ENCODE measurements around the gene SYT1.

Gene SYT1

DNA sequence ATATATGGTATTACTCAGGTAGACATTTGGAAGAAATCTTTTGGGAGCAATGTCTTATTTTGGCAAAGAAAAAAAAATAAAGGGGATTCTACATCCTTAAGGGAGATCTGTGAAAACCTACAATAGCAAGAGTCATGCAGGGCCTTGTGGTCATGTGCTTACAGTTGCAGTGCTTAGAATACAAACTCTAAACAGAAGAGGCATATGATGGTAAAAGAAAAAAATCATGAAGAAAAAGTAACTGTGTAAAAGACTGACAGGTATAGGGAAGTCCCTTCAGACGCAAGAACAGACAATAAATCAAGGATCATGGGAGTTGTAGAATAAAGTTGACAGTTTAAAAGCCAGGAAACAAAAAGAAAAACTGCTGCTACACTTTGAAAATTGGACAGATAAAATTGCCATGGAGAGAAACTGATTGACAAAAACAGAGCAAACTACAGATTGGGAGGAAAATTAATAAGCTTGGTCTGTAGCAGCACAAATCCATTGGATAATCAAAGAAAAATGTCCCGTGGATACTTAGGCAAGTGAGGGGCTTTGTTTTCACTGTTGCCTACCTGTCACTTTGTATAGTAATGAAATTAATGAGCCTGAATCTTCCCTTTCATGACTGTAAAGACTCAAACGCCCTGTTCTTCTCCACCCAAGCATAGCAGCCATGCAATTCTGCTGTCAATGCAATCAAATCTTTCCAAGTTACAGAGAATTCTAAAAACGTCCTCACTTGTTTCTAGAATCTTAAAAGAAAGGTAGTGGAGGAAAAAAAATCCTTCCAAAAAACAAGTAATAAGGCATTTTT is 402.0 kb downstream of the SYT1 start:
- H3K27ac ChIP-seq (ENCODE audit: poor library complexity, severe bottlenecking), result no peak overlapping the region
- no peaks in the 10 kb centered on the region for H3K4me1 ChIP-seq (ENCODE audit: insufficient read depth, poor library complexity, severe bottlenecking)
- TF ChIP-seq CTCF (IDR thresholded peaks at IDR 0.05; ENCODE audit: poor library complexity, severe bottlenecking), result no peak
- H3K27me3 ChIP-seq (ENCODE audit: insufficient read depth, poor library complexity, severe bottlenecking), result no peaks in the 10 kb centered on the region
- no peaks in the 10 kb centered on the region for H3K36me3 ChIP-seq (ENCODE audit: low read depth)
- ATAC-seq (ENCODE audit: low read depth), result no peak
- no peak overlapping the region for H3K4me3 ChIP-seq (ENCODE audit: severe bottlenecking)
- H3K9me3 ChIP-seq (ENCODE audit: severe bottlenecking), result no peaks in the 10 kb centered on the region
- no peak for DNase-seq (ENCODE audit: low spot score)

- no peaks in the 10 kb centered on the region for H3K4me1 ChIP-seq (ENCODE audit: insufficient read depth, poor library complexity, severe bottlenecking)
- DNase-seq (ENCODE audit: low spot score) (no peak), ATAC-seq (ENCODE audit: low read depth) (no peak)
- H3K4me3 ChIP-seq (ENCODE audit: severe bottlenecking), result no peak overlapping the region
- no peaks in the 10 kb centered on the region for H3K9me3 ChIP-seq (ENCODE audit: severe bottlenecking)
- H3K36me3 ChIP-seq (ENCODE audit: low read depth), result no peaks in the 10 kb centered on the region
- no peak overlapping the region for H3K27ac ChIP-seq (ENCODE audit: poor library complexity, severe bottlenecking)
- no peak for TF ChIP-seq CTCF (IDR thresholded peaks at IDR 0.05; ENCODE audit: poor library complexity, severe bottlenecking)
- H3K27me3 ChIP-seq (ENCODE audit: insufficient read depth, poor library complexity, severe bottlenecking), result no peaks in the 10 kb centered on the region
Observed at GRCh38 chr12:79267580-79267979, 403.0 kb downstream of the SYT1 start.

- Histone ChIP-seq H3K27ac (ENCODE audit: poor library complexity, severe bottlenecking) (no peak overlapping the region), H3K9me3 (ENCODE audit: severe bottlenecking) (no peaks in the 10 kb centered on the region), H3K36me3 (ENCODE audit: low read depth) (no peaks in the 10 kb centered on the region), H3K4me3 (ENCODE audit: severe bottlenecking) (no peak overlapping the region), H3K4me1 (ENCODE audit: insufficient read depth, poor library complexity, severe bottlenecking) (no peaks in the 10 kb centered on the region), H3K27me3 (ENCODE audit: insufficient read depth, poor library complexity, severe bottlenecking) (no peaks in the 10 kb centered on the region)
- no peak for DNase-seq (ENCODE audit: low spot score)
- no peak for TF ChIP-seq CTCF (IDR thresholded peaks at IDR 0.05; ENCODE audit: poor library complexity, severe bottlenecking)
- no peak for ATAC-seq (ENCODE audit: low read depth)
Observed at GRCh38 chr12:79274501-79275064, 410.0 kb downstream of the SYT1 start.

DNA sequence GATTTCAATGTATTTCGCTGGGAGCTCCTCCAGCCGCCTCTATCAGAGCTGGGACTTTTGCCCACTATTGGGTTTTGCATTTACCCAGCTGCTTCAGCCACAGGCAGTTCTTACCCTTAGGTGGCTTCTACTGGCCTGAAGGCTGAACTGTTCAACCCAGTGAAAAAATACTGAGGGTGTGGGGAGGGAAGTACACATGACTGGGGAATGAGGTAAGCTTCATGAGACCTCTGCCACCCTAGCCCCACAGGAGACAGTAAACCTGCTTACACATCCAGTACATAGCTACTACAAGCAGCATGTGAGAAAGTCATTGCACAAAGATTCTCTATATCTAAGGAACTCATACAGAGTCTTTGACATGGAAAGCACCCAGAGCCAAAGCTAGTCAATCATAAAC is 411.1 kb downstream of the SYT1 start:
- Histone ChIP-seq H3K9me3 (ENCODE audit: severe bottlenecking) (no peaks in the 10 kb centered on the region), H3K27me3 (ENCODE audit: insufficient read depth, poor library complexity, severe bottlenecking) (no peaks in the 10 kb centered on the region), H3K4me1 (ENCODE audit: insufficient read depth, poor library complexity, severe bottlenecking) (no peaks in the 10 kb centered on the region), H3K4me3 (ENCODE audit: severe bottlenecking) (no peak overlapping the region), H3K36me3 (ENCODE audit: low read depth) (no peaks in the 10 kb centered on the region), H3K27ac (ENCODE audit: poor library complexity, severe bottlenecking) (no peak overlapping the region)
- DNase-seq (ENCODE audit: low spot score) (no peak), ATAC-seq (ENCODE audit: low read depth) (no peak)
- TF ChIP-seq CTCF (IDR thresholded peaks at IDR 0.05; ENCODE audit: poor library complexity, severe bottlenecking), result no peak

- DNase-seq (ENCODE audit: low spot score) (no peak), ATAC-seq (ENCODE audit: low read depth) (no peak)
- Histone ChIP-seq H3K27ac (ENCODE audit: poor library complexity, severe bottlenecking) (no peak overlapping the region), H3K4me3 (ENCODE audit: severe bottlenecking) (no peak overlapping the region), H3K36me3 (ENCODE audit: low read depth) (no peaks in the 10 kb centered on the region), H3K27me3 (ENCODE audit: insufficient read depth, poor library complexity, severe bottlenecking) (no peaks in the 10 kb centered on the region), H3K9me3 (ENCODE audit: severe bottlenecking) (no peaks in the 10 kb centered on the region), H3K4me1 (ENCODE audit: insufficient read depth, poor library complexity, severe bottlenecking) (no peaks in the 10 kb centered on the region)
- TF ChIP-seq CTCF (IDR thresholded peaks at IDR 0.05; ENCODE audit: poor library complexity, severe bottlenecking), result no peak
Observed at GRCh38 chr12:79283364-79283763, 418.8 kb downstream of the SYT1 start.

Measured in RWPE2 (cell line).